ENCODE data around the gene ADAMTSL3.

ADAMTSL3 gene

DNA sequence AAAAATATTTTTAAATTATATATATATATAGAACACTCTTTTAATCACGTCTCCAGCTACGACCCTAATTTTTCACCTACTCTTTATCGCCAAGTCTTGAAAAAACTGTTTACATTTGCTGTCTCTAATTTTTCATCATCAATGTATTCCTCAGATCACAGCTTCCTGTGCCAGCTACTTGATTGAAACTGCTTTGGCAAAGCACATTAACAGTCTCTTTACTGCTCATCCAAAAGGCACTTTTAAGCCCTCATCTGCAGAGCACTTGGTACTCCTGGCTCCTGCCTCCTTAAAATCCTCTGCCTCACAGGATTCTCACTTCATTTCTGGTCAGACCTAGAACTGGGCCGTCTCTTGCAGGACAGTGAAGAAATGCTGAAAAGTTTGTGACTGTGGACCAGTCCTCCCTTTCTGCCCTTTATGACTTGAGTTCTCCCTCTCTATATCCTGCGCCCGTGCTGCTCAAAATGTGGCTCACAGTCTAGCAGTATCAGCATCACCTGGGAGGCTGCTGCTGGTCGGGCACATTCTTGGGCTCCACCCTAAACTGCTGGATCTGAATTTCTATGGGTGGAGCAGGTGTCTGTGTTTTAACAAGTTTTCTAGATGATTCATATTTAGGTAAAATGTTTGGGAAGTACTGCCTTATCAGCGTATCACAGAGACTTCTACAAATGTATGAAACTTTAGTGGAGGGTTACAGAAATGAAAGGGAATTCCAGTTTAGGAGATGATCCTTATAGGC, 196.8 kb downstream of the ADAMTSL3 start:
- H3K27ac ChIP-seq (ENCODE audit: poor library complexity, severe bottlenecking): peak overlapping the region; percentile 85
- no peaks in the 10 kb centered on the region for H3K27me3 ChIP-seq (ENCODE audit: insufficient read depth, poor library complexity, severe bottlenecking)
- no peaks in the 10 kb centered on the region for H3K9me3 ChIP-seq (ENCODE audit: severe bottlenecking)
- peak; percentile 91 for ATAC-seq (ENCODE audit: low read depth)
- H3K4me3 ChIP-seq (ENCODE audit: severe bottlenecking): no peak overlapping the region
- H3K4me1 ChIP-seq (ENCODE audit: insufficient read depth, poor library complexity, severe bottlenecking): peaks cover 78% of the 10 kb centered on the region
- peak; percentile 83 for DNase-seq (ENCODE audit: low spot score)
- H3K36me3 ChIP-seq (ENCODE audit: low read depth): no peaks in the 10 kb centered on the region
- TF ChIP-seq CTCF (IDR thresholded peaks at IDR 0.05; ENCODE audit: poor library complexity, severe bottlenecking): no peak

GRCh38 chr15:83853232-83853631, 199.3 kb downstream of the ADAMTSL3 start:
- ATAC-seq (ENCODE audit: low read depth) (no peak), DNase-seq (ENCODE audit: low spot score) (no peak)
- no peaks in the 10 kb centered on the region for H3K36me3 ChIP-seq (ENCODE audit: low read depth)
- H3K4me1 ChIP-seq (ENCODE audit: insufficient read depth, poor library complexity, severe bottlenecking): peaks cover 60% of the 10 kb centered on the region
- no peak for TF ChIP-seq CTCF (IDR thresholded peaks at IDR 0.05; ENCODE audit: poor library complexity, severe bottlenecking)
- no peaks in the 10 kb centered on the region for H3K9me3 ChIP-seq (ENCODE audit: severe bottlenecking)
- H3K4me3 ChIP-seq (ENCODE audit: severe bottlenecking): no peak overlapping the region
- peak overlapping the region; percentile 85 for H3K27ac ChIP-seq (ENCODE audit: poor library complexity, severe bottlenecking)
- no peaks in the 10 kb centered on the region for H3K27me3 ChIP-seq (ENCODE audit: insufficient read depth, poor library complexity, severe bottlenecking)

GRCh38 chr15:83854321-83854720, 200.4 kb downstream of the ADAMTSL3 start:
- ATAC-seq (ENCODE audit: low read depth) (peak; percentile 79), DNase-seq (ENCODE audit: low spot score) (no peak)
- Histone ChIP-seq H3K36me3 (ENCODE audit: low read depth) (no peaks in the 10 kb centered on the region), H3K27me3 (ENCODE audit: insufficient read depth, poor library complexity, severe bottlenecking) (no peaks in the 10 kb centered on the region), H3K4me1 (ENCODE audit: insufficient read depth, poor library complexity, severe bottlenecking) (peaks cover 55% of the 10 kb centered on the region), H3K9me3 (ENCODE audit: severe bottlenecking) (no peaks in the 10 kb centered on the region), H3K27ac (ENCODE audit: poor library complexity, severe bottlenecking) (peak overlapping the region; percentile 85), H3K4me3 (ENCODE audit: severe bottlenecking) (no peak overlapping the region)
- no peak for TF ChIP-seq CTCF (IDR thresholded peaks at IDR 0.05; ENCODE audit: poor library complexity, severe bottlenecking)

- ATAC-seq (ENCODE audit: low read depth) (no peak), DNase-seq (ENCODE audit: low spot score) (no peak)
- H3K27me3 ChIP-seq (ENCODE audit: insufficient read depth, poor library complexity, severe bottlenecking): no peaks in the 10 kb centered on the region
- H3K4me1 ChIP-seq (ENCODE audit: insufficient read depth, poor library complexity, severe bottlenecking): peaks cover 54% of the 10 kb centered on the region
- H3K36me3 ChIP-seq (ENCODE audit: low read depth): no peaks in the 10 kb centered on the region
- H3K9me3 ChIP-seq (ENCODE audit: severe bottlenecking): peaks cover 2% of the 10 kb centered on the region
- peak overlapping the region; percentile 85 for H3K27ac ChIP-seq (ENCODE audit: poor library complexity, severe bottlenecking)
- H3K4me3 ChIP-seq (ENCODE audit: severe bottlenecking): no peak overlapping the region
- TF ChIP-seq CTCF (IDR thresholded peaks at IDR 0.05; ENCODE audit: poor library complexity, severe bottlenecking): no peak
These were observed 201.2 kb downstream of the ADAMTSL3 start for GRCh38 chr15:83854950-83855707.
